Measurements from ENCODE around the gene ZNF367. TPM values are rescaled to one million over a fixed set of nuclear protein-coding genes. Genes with fewer than 3 reads are reported as not detected.

ZNF367 gene
- total RNA-seq, 1 experiment from 2014 or later = 14.0 TPM

- Histone ChIP-seq H3K4me3 (ENCODE audit: low read length) (no peak overlapping the region), H3K36me3 (ENCODE audit: low read depth, low read length) (no peaks in the 10 kb centered on the region; the same call in 1 of the 2 replicates), H3K79me2 (ENCODE audit: low read length) (no peaks in the 10 kb centered on the region), H4K20me1 (ENCODE audit: low read length) (no peaks in the 10 kb centered on the region), H3K27ac (ENCODE audit: low read length) (no peak overlapping the region), H3K4me2 (ENCODE audit: low read length) (no peak overlapping the region), H3K27me3 (ENCODE audit: low read length) (no peaks in the 10 kb centered on the region), H3K9me2 (replicated peaks; ENCODE audit: low read length) (no peaks in the 10 kb centered on the region), H2AFZ (ENCODE audit: low read length) (no peak overlapping the region), H3K4me1 (ENCODE audit: insufficient read depth, low read length) (peaks cover 7% of the 10 kb centered on the region; the same call in 1 of the 2 replicates), H3K9ac (ENCODE audit: low read length) (no peak overlapping the region), H3F3A (ENCODE audit: low read length, unreplicated experiment) (no peaks in the 10 kb centered on the region), H3K9me3 (ENCODE audit: low read length) (no peaks in the 10 kb centered on the region)
- ChIA-PET CTCF (no interaction called here), POLR2A (ENCODE audit: unreplicated experiment) (interaction anchor here (0.6 kb wide), 1 partner anchor 138 kb away, joined by 4 read pairs; no protein-coding TSS in a partner anchor)
- BruUV-seq (replicated peaks) = no TSS peak
- TF ChIP-seq EZH2 (IDR thresholded peaks at IDR 0.05; ENCODE audit: low read length, unreplicated experiment) (no peak), CTCF (conservative IDR thresholded peaks at IDR 0.05; ENCODE audit: low read depth, low read length) (no peak), EZH2phosphoT487 (IDR thresholded peaks at IDR 0.05; ENCODE audit: borderline replicate concordance, low read length) (no peak)
- DNase-seq = no peak
- intact Hi-C loops (cut with micrococcal nuclease) = no loop called here
- no peak for ATAC-seq
These were observed 40.1 kb upstream of the ZNF367 start for GRCh38 chr9:96458226-96458625.

GRCh38 chr9:96457266-96457665 is 39.1 kb upstream of the ZNF367 start:
- Histone ChIP-seq H4K20me1 (ENCODE audit: low read length) (no peaks in the 10 kb centered on the region), H3K36me3 (ENCODE audit: low read depth, low read length) (no peaks in the 10 kb centered on the region; the same call in 1 of the 2 replicates), H3K4me1 (ENCODE audit: insufficient read depth, low read length) (peaks cover 11% of the 10 kb centered on the region), H3K4me2 (ENCODE audit: low read length) (no peak overlapping the region), H3K27me3 (ENCODE audit: low read length) (no peaks in the 10 kb centered on the region), H3K4me3 (ENCODE audit: low read length) (no peak overlapping the region), H3K9me3 (ENCODE audit: low read length) (no peaks in the 10 kb centered on the region), H3K79me2 (ENCODE audit: low read length) (peaks cover 4% of the 10 kb centered on the region), H3K27ac (ENCODE audit: low read length) (no peak overlapping the region), H2AFZ (ENCODE audit: low read length) (no peak overlapping the region), H3K9ac (ENCODE audit: low read length) (no peak overlapping the region), H3K9me2 (replicated peaks; ENCODE audit: low read length) (no peaks in the 10 kb centered on the region), H3F3A (ENCODE audit: low read length, unreplicated experiment) (no peaks in the 10 kb centered on the region)
- ATAC-seq (no peak), DNase-seq (no peak)
- TF ChIP-seq EZH2 (IDR thresholded peaks at IDR 0.05; ENCODE audit: low read length, unreplicated experiment) (no peak), CTCF (conservative IDR thresholded peaks at IDR 0.05; ENCODE audit: low read depth, low read length) (no peak), EZH2phosphoT487 (IDR thresholded peaks at IDR 0.05; ENCODE audit: borderline replicate concordance, low read length) (no peak)
- ChIA-PET POLR2A (ENCODE audit: unreplicated experiment) (no interaction called here), CTCF (no interaction called here)
- intact Hi-C loops (cut with micrococcal nuclease) = no loop called here
- BruUV-seq (replicated peaks) = no TSS peak

GRCh38 chr9:96453625-96454024 is 35.5 kb upstream of the ZNF367 start:
- TF ChIP-seq CTCF (conservative IDR thresholded peaks at IDR 0.05; ENCODE audit: low read depth, low read length) (peak; percentile 58), EZH2 (IDR thresholded peaks at IDR 0.05; ENCODE audit: low read length, unreplicated experiment) (no peak)
- Histone ChIP-seq H3K36me3 (ENCODE audit: low read depth, low read length) (no peaks in the 10 kb centered on the region), H3K27ac (ENCODE audit: low read length) (no peak overlapping the region), H4K20me1 (ENCODE audit: low read length) (no peaks in the 10 kb centered on the region), H2AFZ (ENCODE audit: low read length) (no peak overlapping the region), H3K4me2 (ENCODE audit: low read length) (no peak overlapping the region), H3K4me1 (ENCODE audit: insufficient read depth, low read length) (peaks cover 15% of the 10 kb centered on the region), H3K9me3 (ENCODE audit: low read length) (no peaks in the 10 kb centered on the region), H3K27me3 (ENCODE audit: low read length) (no peaks in the 10 kb centered on the region), H3K9me2 (replicated peaks; ENCODE audit: low read length) (no peaks in the 10 kb centered on the region), H3K9ac (ENCODE audit: low read length) (no peak overlapping the region), H3K4me3 (ENCODE audit: low read length) (no peak overlapping the region), H3F3A (ENCODE audit: low read length, unreplicated experiment) (no peaks in the 10 kb centered on the region), H3K79me2 (ENCODE audit: low read length) (peaks cover 22% of the 10 kb centered on the region)
- intact Hi-C loops (cut with micrococcal nuclease) = loop anchor here (1.0 to 5.0 kb wide), 2 partner anchors 198 to 214 kb away; no protein-coding TSS in a partner anchor
- POLR2A ChIA-PET (ENCODE audit: unreplicated experiment) = interaction anchor here (0.7 kb wide), 1 partner anchor 587 kb away, joined by 4 read pairs; no protein-coding TSS in a partner anchor
- peak; percentile 64 for DNase-seq
- CTCF ChIA-PET = interaction anchor here (0.7 kb wide), 1 partner anchor 149 kb away, joined by 3 read pairs; no protein-coding TSS in a partner anchor
- BruUV-seq (replicated peaks) = no TSS peak
- 0 out of 2 replicates have a peak, but pooled peaks have one; percentile 10 for ATAC-seq
